ENCODE results near the gene SULT1A2.

- TF ChIP-seq CTCF (IDR thresholded peaks at IDR 0.05 in 4 of 5, conservative IDR thresholded peaks at IDR 0.05 in 1 of 5) (no peak), POLR2A (IDR thresholded peaks at IDR 0.05) (no peak)
Observed at GRCh38 chr16:28567292-28567691, 29.6 kb downstream of the SULT1A2 start.

Measured in gastrocnemius medialis (tissue), 4 donors.